Measurements from ENCODE around the gene SFTA2.
"Not testable (repeated sequence)": the region's sequence is repeated elsewhere in the genome, so short reads cannot be mapped to it uniquely, and the experiment has no call there.

SFTA2 gene

DNA sequence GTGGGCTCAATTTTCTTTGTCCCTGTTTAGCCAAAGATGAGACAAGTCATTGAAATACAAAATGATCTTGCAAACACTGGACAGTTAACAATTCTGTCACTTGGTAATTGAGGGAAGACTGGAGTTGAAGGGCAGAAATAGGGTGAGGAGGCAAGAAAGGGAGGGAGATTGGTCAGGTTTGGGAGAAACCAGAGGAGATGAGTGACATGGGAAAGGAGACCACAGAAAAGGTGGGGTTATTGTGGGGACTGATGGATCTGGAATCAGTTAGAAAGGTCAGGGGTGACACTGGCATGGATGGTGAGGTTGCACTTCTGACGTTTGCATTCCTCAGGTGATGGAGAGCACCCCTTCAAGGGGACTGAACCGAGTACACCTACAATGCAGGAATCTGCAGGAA lies 23.3 kb downstream of the SFTA2 start:
- no peak overlapping the region for H2BK120ac ChIP-seq (ENCODE audit: low read depth, low read length)
- H3K4me1 ChIP-seq (ENCODE audit: control insufficient read depth, insufficient read depth, low read depth, low read length), result peaks cover 12% of the 10 kb centered on the region
- DNase-seq, result no peak
- no peak overlapping the region for H3K14ac ChIP-seq (ENCODE audit: low read length in 2 of 2)
- no peak overlapping the region for H3K27ac ChIP-seq (ENCODE audit: low read length, poor library complexity, severe bottlenecking)
- no peak overlapping the region for H2BK15ac ChIP-seq (ENCODE audit: low read depth, poor library complexity, severe bottlenecking)
- H4K91ac ChIP-seq (ENCODE audit: low read length), result no peak overlapping the region
- H3K4me3 ChIP-seq (ENCODE audit: insufficient read depth in 1 of 2, low read depth in 1 of 2, low read length in 2 of 2), result peak overlapping the region; percentile 74 to 96
- H2BK5ac ChIP-seq (ENCODE audit: low read depth, low read length, poor library complexity, severe bottlenecking), result no peak overlapping the region
- H3K4me2 ChIP-seq (ENCODE audit: low read length, poor library complexity, severe bottlenecking), result peak overlapping the region; percentile 60
- no peaks in the 10 kb centered on the region for H3K9me3 ChIP-seq (ENCODE audit: control insufficient read depth, low read length)
- H3K36me3 ChIP-seq (ENCODE audit: control insufficient read depth in 1 of 2, insufficient read depth in 2 of 2, low read depth in 1 of 2, low read length in 2 of 2), result peaks cover 32 to 40% of the 10 kb centered on the region in 2 experiments
- peak overlapping the region in 1 of 2 experiments; percentile 13 for H3K4ac ChIP-seq (ENCODE audit: low read depth in 1 of 2, low read length in 2 of 2)
- H2AK5ac ChIP-seq (ENCODE audit: low read length, severe bottlenecking), result no peak overlapping the region
- H3K79me1 ChIP-seq (replicated peaks; ENCODE audit: low read length, poor library complexity, severe bottlenecking), result peaks cover 13% of the 10 kb centered on the region
- H3K9ac ChIP-seq (ENCODE audit: low read length), result peak overlapping the region; percentile 94
- H4K8ac ChIP-seq (ENCODE audit: low read length), result no peak overlapping the region
- WGBS, result 55% methylated on average over 2 of the region's 2 CpGs
- H2AFZ ChIP-seq (ENCODE audit: low read depth, low read length), result no peak overlapping the region
- H2BK12ac ChIP-seq (ENCODE audit: low read length in 2 of 2), result no peak overlapping the region
- no peak overlapping the region for H3K18ac ChIP-seq (ENCODE audit: low read depth in 1 of 2, low read length in 2 of 2)
- peak overlapping the region in 1 of 2 experiments; percentile 26 for H3K23ac ChIP-seq (ENCODE audit: low read length in 2 of 2)
- H3K27me3 ChIP-seq (ENCODE audit: control insufficient read depth in 1 of 2, insufficient read depth in 1 of 2, low read length in 2 of 2), result no peaks in the 10 kb centered on the region

DNA sequence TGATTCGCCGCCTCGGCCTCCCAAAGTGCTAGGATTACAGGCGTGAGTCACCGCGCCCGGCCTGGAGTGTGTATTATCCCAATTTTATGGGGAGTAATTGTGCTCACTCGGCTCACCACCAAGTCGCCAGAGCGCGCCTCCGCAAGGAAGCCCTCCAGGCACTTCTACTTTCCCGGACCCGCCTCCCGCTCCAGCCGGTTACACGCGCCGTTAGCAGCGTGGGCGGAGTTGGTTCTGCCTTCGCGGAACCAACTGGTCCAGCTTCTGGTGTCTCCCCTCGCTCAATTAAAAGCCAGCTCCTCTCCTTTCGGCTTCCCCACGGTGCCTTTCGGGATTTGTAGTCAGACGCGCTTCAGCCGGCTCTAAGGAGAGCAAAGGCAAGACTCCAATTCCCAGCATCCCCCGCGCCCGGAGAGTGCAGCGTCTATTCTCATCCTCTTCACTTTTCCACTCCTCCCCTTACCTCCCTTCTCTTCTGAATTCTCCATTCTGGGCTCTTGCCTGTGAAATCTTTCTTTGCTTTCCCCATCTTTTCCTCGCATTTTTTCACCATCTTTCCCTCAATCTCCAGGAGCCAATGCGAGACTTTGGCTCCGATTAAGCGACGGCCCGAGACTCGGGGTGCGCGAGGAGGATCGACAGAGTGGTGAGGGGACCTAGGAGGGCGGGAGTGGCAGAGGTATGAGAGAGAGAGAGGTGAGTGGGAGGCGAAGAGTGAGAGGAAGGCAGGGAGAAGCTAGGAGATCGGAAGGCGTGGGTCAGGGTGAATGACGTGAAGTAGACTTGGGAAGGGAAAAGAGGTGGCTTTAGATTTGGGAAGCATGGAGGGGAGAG lies 24.0 kb downstream of the SFTA2 start, which contains the start of gene GTF2H4:
Gene GTF2H4, plus strand, starts transcription at position 450 of the 834 bp plus-strand sequence.
- Histone ChIP-seq H3K4me3 (ENCODE audit: insufficient read depth in 1 of 2, low read depth in 1 of 2, low read length in 2 of 2) (peak within 1 kb of the TSS; percentile 74 to 96), H2BK5ac (ENCODE audit: low read depth, low read length, poor library complexity, severe bottlenecking) (no peak within 1 kb of the TSS), H3K18ac (ENCODE audit: low read depth in 1 of 2, low read length in 2 of 2) (peak within 1 kb of the TSS; percentile 28 to 64), H2BK12ac (ENCODE audit: low read length in 2 of 2) (no peak within 1 kb of the TSS), H2AFZ (ENCODE audit: low read depth, low read length) (peak within 1 kb of the TSS; percentile 79), H3K27me3 (ENCODE audit: control insufficient read depth in 1 of 2, insufficient read depth in 1 of 2, low read length in 2 of 2) (no peaks in the 10 kb centered on the region), H3K9ac (ENCODE audit: low read length) (peak within 1 kb of the TSS; percentile 94), H4K8ac (ENCODE audit: low read length) (peak within 1 kb of the TSS; percentile 55), H3K4ac (ENCODE audit: low read depth in 1 of 2, low read length in 2 of 2) (peak within 1 kb of the TSS in 1 of 2 experiments; percentile 13), H2BK15ac (ENCODE audit: low read depth, poor library complexity, severe bottlenecking) (peak within 1 kb of the TSS; percentile 13), H3K9me3 (ENCODE audit: control insufficient read depth, low read length) (no peaks in the 10 kb centered on the region), H3K4me2 (ENCODE audit: low read length, poor library complexity, severe bottlenecking) (peak within 1 kb of the TSS; percentile 60), H3K23ac (ENCODE audit: low read length in 2 of 2) (peak within 1 kb of the TSS in 1 of 2 experiments; percentile 26), H2BK120ac (ENCODE audit: low read depth, low read length) (no peak within 1 kb of the TSS), H2AK5ac (ENCODE audit: low read length, severe bottlenecking) (no peak within 1 kb of the TSS), H3K36me3 (ENCODE audit: control insufficient read depth in 1 of 2, insufficient read depth in 2 of 2, low read depth in 1 of 2, low read length in 2 of 2) (peaks cover 29 to 35% of the 10 kb centered on the region in 2 experiments), H4K91ac (ENCODE audit: low read length) (no peak within 1 kb of the TSS), H3K27ac (ENCODE audit: low read length, poor library complexity, severe bottlenecking) (peak within 1 kb of the TSS; percentile 58), H3K14ac (ENCODE audit: low read length in 2 of 2) (no peak within 1 kb of the TSS), H3K79me1 (replicated peaks; ENCODE audit: low read length, poor library complexity, severe bottlenecking) (peaks cover 13% of the 10 kb centered on the region), H3K4me1 (ENCODE audit: control insufficient read depth, insufficient read depth, low read depth, low read length) (peaks cover 10% of the 10 kb centered on the region)
- WGBS, result under 1% methylated on average over 48 of the region's 49 CpGs
- peak; percentile 99 for DNase-seq

DNA sequence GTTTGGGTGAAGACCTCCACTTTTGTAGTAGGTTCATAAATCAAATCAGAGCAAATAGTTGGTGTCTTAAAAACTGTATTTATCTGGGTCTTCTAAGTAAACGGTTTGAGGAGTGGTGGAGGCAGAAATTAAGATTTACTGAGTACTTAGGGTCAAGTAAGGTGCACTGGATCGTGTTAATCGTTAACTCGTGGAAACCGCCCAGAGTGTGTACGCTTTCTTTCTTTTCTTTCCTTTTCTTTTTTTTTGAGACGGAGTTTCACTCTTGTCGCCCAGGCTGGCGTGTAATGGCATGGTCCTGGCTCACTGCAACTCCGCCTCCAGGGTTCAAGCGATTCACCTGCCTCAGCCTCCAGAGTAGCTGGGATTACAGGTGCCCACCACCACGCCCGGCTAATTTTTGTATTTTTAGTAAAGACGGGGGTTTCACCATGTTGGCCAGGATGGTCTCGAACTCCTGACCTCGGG lies 24.6 kb downstream of the SFTA2 start:
- H2AK5ac ChIP-seq (ENCODE audit: low read length, severe bottlenecking); H3K23ac ChIP-seq (ENCODE audit: low read length in 2 of 2); DNase-seq; H2BK12ac ChIP-seq (ENCODE audit: low read length in 2 of 2); H3K9me3 ChIP-seq (ENCODE audit: control insufficient read depth, low read length); H3K14ac ChIP-seq (ENCODE audit: low read length in 2 of 2); H2BK5ac ChIP-seq (ENCODE audit: low read depth, low read length, poor library complexity, severe bottlenecking); H3K4me1 ChIP-seq (ENCODE audit: control insufficient read depth, insufficient read depth, low read depth, low read length); H2BK15ac ChIP-seq (ENCODE audit: low read depth, poor library complexity, severe bottlenecking); H3K27me3 ChIP-seq (ENCODE audit: control insufficient read depth in 1 of 2, insufficient read depth in 1 of 2, low read length in 2 of 2); H2BK120ac ChIP-seq (ENCODE audit: low read depth, low read length); H3K4ac ChIP-seq (ENCODE audit: low read depth in 1 of 2, low read length in 2 of 2); H4K91ac ChIP-seq (ENCODE audit: low read length); H3K18ac ChIP-seq (ENCODE audit: low read depth in 1 of 2, low read length in 2 of 2); H3K27ac ChIP-seq (ENCODE audit: low read length, poor library complexity, severe bottlenecking): not testable (repeated sequence)
- peaks cover 13% of the 10 kb centered on the region for H3K79me1 ChIP-seq (replicated peaks; ENCODE audit: low read length, poor library complexity, severe bottlenecking)
- peak overlapping the region; percentile 94 for H3K9ac ChIP-seq (ENCODE audit: low read length)
- peak overlapping the region; percentile 54 to 96 for H3K4me3 ChIP-seq (ENCODE audit: insufficient read depth in 1 of 2, low read depth in 1 of 2, low read length in 2 of 2)
- peaks cover 26 to 29% of the 10 kb centered on the region in 2 experiments for H3K36me3 ChIP-seq (ENCODE audit: control insufficient read depth in 1 of 2, insufficient read depth in 2 of 2, low read depth in 1 of 2, low read length in 2 of 2)
- peak overlapping the region; percentile 79 for H2AFZ ChIP-seq (ENCODE audit: low read depth, low read length)
- peak overlapping the region; percentile 55 for H4K8ac ChIP-seq (ENCODE audit: low read length)
- H3K4me2 ChIP-seq (ENCODE audit: low read length, poor library complexity, severe bottlenecking), result peak overlapping the region; percentile 59
- WGBS, result 72% methylated on average over 16 of the region's 16 CpGs

DNA sequence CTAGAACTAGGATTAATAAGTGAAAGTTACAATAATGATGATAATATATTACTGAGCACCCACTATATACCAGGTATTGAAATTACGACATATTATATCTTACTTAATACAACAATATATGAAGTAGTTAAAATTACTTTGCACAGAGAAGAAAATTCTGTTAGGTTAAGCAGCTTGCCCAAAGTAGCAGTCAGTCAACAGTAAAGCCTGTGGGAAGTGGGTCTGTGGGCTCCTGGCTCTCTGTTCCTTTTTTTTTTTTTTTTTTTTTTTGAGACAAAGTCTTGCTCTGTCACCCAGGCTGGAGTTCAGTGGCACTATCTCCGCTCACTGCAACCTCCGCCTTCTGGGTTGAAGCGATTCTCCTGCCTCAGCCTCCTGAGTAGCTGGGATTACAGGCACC lies 28.7 kb downstream of the SFTA2 start:
- Histone ChIP-seq H3K9ac (ENCODE audit: low read length) (no peak overlapping the region), H2BK15ac (ENCODE audit: low read depth, poor library complexity, severe bottlenecking) (no peak overlapping the region), H3K14ac (ENCODE audit: low read length in 2 of 2) (no peak overlapping the region), H3K23ac (ENCODE audit: low read length in 2 of 2) (no peak overlapping the region), H3K4me3 (ENCODE audit: insufficient read depth in 1 of 2, low read depth in 1 of 2, low read length in 2 of 2) (no peak overlapping the region), H3K4me2 (ENCODE audit: low read length, poor library complexity, severe bottlenecking) (no peak overlapping the region), H3K4ac (ENCODE audit: low read depth in 1 of 2, low read length in 2 of 2) (no peak overlapping the region), H3K27me3 (ENCODE audit: control insufficient read depth in 1 of 2, insufficient read depth in 1 of 2, low read length in 2 of 2) (no peaks in the 10 kb centered on the region), H2BK12ac (ENCODE audit: low read length in 2 of 2) (no peak overlapping the region), H2BK120ac (ENCODE audit: low read depth, low read length) (no peak overlapping the region), H2AFZ (ENCODE audit: low read depth, low read length) (no peak overlapping the region), H3K79me1 (replicated peaks; ENCODE audit: low read length, poor library complexity, severe bottlenecking) (no peaks in the 10 kb centered on the region), H3K4me1 (ENCODE audit: control insufficient read depth, insufficient read depth, low read depth, low read length) (peaks cover 3% of the 10 kb centered on the region), H3K9me3 (ENCODE audit: control insufficient read depth, low read length) (no peaks in the 10 kb centered on the region), H2AK5ac (ENCODE audit: low read length, severe bottlenecking) (no peak overlapping the region), H4K91ac (ENCODE audit: low read length) (no peak overlapping the region), H3K27ac (ENCODE audit: low read length, poor library complexity, severe bottlenecking) (no peak overlapping the region), H3K18ac (ENCODE audit: low read depth in 1 of 2, low read length in 2 of 2) (no peak overlapping the region), H3K36me3 (ENCODE audit: control insufficient read depth in 1 of 2, insufficient read depth in 2 of 2, low read depth in 1 of 2, low read length in 2 of 2) (peaks cover 15 to 21% of the 10 kb centered on the region in 2 experiments), H2BK5ac (ENCODE audit: low read depth, low read length, poor library complexity, severe bottlenecking) (no peak overlapping the region), H4K8ac (ENCODE audit: low read length) (no peak overlapping the region)
- no peak for DNase-seq
- 89% methylated on average over 3 of the region's 4 CpGs for WGBS

Data from mesenchymal stem cell (in vitro differentiated cells and primary cell).